A673 (cell line): Measurements from ENCODE around the gene TSEN15.

ENCODE experiments used
- CTCF ChIP-seq: fragments of 300-800, 200-600 bp; sonication (generic); conservative IDR thresholded peaks from 2 replicates; pipeline ENCODE4 v1.5.1; 2017; ENCODE audit warnings: low read depth, mild to moderate bottlenecking, antibody characterized with exemption, low read length, moderate library complexity, mixed read lengths
- EZH2 ChIP-seq: fragments of 200-600 bp; sonication (generic); IDR thresholded peaks from 2 replicates; pipeline ENCODE4 v1.6.1; 2017; ENCODE audit warnings: borderline replicate concordance, low read depth, mild to moderate bottlenecking, mixed read lengths, antibody characterized with exemption, low read length; ENCODE audit not compliant: poor library complexity, severe bottlenecking

DNA sequence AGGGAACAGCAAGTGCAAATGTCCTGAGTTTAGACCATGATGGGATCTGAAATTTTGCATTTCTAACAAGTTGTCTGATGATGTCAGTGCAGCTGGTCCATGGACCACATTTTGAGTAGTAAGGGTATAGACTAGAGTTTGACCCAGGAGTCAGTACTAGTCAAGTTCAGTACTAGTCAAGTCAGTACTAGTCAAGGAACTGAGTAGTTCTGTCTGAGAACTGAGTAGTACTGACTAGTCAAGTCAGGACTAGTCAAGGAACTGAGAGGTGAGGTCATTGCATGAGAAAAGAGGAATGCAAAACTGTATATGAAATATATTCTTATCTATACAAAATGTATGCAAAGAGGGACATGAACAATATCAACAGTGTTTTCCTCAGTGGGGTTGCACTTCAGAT is 34.1 kb downstream of the TSEN15 start:
- TF ChIP-seq EZH2 (no peak), CTCF (no peak)
